GM21515 (cell line): ENCODE data around the gene TK2.
"Not testable (repeated sequence)": the region's sequence is repeated elsewhere in the genome, so short reads cannot be mapped to it uniquely, and the experiment has no call there.

ENCODE experiments used
- ATAC-seq: cut with Tn5 transposase; IDR thresholded peaks from one replicate; pipeline ENCODE4 v1.9.1; 2021; ENCODE audit not compliant: unreplicated experiment

Gene TK2

GRCh38 chr16:66508248-66508913 is 41.5 kb downstream of the TK2 start:
- ATAC-seq, result no peak

GRCh38 chr16:66507731-66508239 is 42.1 kb downstream of the TK2 start:
- no peak for ATAC-seq

GRCh38 chr16:66503612-66504011 is 46.3 kb downstream of the TK2 start:
- ATAC-seq, result no peak

GRCh38 chr16:66503030-66503429 is 46.9 kb downstream of the TK2 start:
- no peak for ATAC-seq

DNA sequence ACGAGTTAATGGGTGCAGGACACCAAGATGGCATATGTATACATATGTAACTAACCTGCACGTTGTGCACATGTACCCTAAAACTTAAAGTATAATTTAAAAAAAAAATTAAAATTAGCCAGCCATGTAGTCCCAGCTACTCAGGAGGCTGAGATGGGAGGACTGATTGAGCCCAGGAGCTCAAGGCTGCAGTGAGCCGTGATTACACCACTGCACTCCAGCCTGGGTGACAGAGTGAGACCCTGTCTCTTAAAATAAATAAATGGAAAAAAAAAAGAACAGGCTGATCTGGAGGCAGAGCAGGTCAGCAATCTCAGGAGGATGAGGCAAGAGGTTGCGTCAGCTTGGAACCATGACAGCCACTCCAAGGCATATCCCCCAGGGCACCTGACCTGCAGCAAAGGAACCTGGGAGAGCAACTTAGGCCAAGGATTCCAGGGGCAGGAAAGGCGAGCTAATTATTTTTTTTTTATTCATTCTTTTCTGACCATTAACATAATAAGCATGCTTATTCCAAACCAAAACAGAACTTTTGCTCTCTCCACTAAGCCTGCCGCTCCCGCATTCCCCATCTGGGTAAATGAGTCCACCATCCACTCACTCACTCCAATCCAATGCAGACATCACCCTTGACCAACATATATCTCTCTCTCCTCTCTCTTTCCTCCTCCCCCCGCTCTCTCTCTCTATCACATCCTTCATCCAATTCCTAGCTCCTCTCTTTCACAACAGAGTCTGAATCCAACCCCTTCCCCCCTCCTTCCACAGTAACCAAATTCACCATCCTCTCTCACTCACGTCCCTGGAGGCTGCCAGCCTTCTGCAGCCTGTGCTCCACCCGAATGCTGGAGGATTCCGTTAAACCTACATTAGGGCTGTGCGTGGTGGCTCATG is 47.7 kb downstream of the TK2 start:
- ATAC-seq, result no peak

- not testable (repeated sequence) for ATAC-seq
These were observed 48.4 kb downstream of the TK2 start for GRCh38 chr16:66501563-66501962.

DNA sequence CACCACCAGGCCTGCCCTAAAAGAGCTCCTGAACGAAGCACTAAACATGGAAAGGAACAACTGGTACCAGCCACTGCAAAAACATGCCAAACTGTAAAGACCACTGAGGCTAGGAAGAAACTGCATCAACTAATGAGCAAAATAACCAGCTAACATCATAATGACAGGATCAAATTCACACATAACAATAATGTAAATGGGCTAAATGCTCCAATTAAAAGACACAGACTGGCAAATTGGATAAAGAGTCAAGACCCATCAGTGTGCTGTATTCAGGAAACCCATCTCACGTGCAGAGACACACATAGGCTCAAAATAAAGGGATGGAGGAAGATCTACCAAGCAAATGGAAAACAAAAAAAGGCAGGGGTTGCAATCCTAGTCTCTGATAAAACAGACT is 52.0 kb downstream of the TK2 start:
- ATAC-seq, result not testable (repeated sequence)

- ATAC-seq, result not testable (repeated sequence)
These were observed 53.7 kb downstream of the TK2 start for GRCh38 chr16:66496226-66496625.

GRCh38 chr16:66495440-66495839 is 54.5 kb downstream of the TK2 start:
- ATAC-seq, result no peak

DNA sequence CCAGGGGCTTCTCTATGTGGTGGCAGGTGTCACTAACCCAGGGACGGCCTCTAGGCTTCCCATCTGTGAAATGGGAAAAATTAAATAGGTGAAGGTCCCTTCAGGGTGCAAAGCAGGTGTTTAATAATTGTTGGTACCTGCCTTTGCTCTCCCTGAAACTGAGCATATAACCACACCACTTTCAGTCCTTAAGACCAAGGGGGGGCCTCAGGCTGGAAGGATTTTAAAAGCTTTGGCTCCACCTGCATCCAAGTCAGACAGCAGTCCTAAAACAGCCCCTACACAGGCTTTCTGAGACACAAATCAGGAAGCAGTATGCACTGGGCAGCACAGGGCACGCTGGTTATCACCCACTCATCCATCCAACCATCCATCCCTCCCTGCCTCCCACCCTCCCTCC is 55.0 kb downstream of the TK2 start:
- ATAC-seq, result no peak

- ATAC-seq, result no peak
These were observed 56.2 kb downstream of the TK2 start for GRCh38 chr16:66493490-66494401.

GRCh38 chr16:66491716-66492064 is 58.2 kb downstream of the TK2 start:
- no peak for ATAC-seq

GRCh38 chr16:66490774-66491715 is 58.9 kb downstream of the TK2 start:
- no peak for ATAC-seq

GRCh38 chr16:66489818-66490217 is 60.1 kb downstream of the TK2 start:
- ATAC-seq, result no peak

DNA sequence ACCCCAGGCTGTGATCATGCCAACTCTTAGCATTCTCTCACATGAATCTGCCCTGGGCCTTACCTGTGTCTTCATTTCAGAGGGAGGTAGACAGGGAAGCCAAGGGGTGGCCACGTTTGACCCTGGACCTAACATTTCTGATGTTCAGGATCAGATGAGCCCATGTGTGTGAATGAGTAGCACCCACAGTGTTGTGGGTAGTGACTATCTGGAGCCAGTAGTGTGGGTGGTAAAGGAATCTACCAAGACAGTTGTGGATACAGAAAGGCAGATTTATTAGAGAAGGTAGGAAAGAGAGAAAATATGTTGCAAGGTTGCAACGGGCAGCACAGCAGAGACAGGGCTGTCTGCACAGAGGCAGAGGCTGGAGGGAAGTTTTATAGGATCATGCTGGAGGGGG is 60.5 kb downstream of the TK2 start:
- no peak for ATAC-seq

DNA sequence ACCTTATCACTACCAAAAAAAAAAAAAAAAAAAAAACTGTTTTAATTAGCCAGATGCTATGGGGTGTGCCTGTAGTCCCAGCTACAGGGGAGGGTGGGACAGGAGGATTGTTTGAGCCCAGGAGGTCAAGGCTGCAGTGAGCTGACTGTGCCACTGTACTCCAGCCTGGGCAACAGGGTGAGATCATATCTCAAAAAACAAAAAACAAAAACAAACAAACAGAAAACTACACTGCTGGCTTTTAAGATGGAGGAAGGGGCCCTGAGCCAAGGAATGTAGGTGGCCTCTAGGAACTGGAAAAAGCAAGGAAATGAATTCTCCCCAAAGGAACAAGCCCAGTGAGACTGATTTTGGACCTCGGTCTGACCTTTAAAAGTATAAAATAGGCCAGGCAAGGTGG is 61.4 kb downstream of the TK2 start:
- no peak for ATAC-seq

GRCh38 chr16:66487580-66488275 is 62.2 kb downstream of the TK2 start:
- no peak for ATAC-seq

DNA sequence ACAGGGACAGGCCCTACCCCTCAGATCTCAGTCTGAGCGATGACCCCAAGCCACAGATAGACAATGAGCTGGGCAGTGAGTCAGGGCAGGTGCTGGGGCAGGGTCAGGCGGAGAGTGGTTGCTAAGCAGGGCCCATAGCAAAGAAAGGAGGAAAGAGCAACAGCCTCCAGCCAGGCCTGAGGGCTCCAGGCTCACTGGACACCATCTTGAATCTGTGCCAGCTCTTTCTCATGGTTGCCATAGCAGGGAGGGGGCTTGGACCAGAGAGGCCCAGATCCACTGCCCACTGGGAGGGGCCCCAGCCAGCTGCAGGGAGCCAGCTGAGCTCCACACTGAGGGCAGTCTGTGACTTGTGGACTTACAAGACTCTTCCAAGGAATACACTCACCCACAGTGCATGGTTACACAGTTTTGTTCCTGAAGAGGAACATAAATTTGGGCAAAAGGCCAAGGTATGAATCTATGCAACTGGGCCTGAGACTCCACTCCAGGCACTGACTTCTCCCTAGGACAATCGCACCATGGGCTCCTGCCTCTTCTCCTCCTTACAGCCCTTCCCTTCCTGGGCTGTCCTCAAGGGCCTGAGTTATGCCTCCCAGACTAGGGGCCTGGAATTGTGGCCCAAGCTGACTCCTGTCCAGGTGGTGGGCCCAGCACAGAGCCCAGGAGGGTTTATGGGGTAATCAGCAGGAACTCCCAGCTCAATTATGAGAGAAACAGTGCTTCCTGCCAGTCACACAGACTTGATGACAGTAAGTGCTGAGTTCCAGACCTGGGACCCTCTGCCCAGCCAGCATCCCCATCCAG is 62.9 kb downstream of the TK2 start:
- no peak for ATAC-seq
